Stimulated activated CD8-positive, alpha-beta memory T cell treated with anti-CD3 and anti-CD28 coated beads, Interleukin-12 subunit alpha, Interleukin-12 subunit beta, amount 100 ng/mL, for 1 hour (primary cell): ENCODE measurements around the gene RNASEH1.
"Not testable (repeated sequence)": the region's sequence is repeated elsewhere in the genome, so short reads cannot be mapped to it uniquely, and the experiment has no call there.

ENCODE experiments used
- DNase-seq: peaks from one replicate; pipeline ENCODE4 v3.0.0-alpha.2; 2020; ENCODE audit warnings: low read depth

RNASEH1 gene

GRCh38 chr2:3518496-3519254 lies 39.5 kb downstream of the RNASEH1 start:
- DNase-seq: peak; percentile 98

GRCh38 chr2:3517948-3518495 lies 40.1 kb downstream of the RNASEH1 start:
- DNase-seq: no peak

GRCh38 chr2:3516831-3517230 lies 41.3 kb downstream of the RNASEH1 start:
- no peak for DNase-seq

- DNase-seq: not testable (repeated sequence)
Measured at GRCh38 chr2:3515438-3515837, 42.7 kb downstream of the RNASEH1 start.

- DNase-seq: no peak
Measured at GRCh38 chr2:3513026-3513810, 44.9 kb downstream of the RNASEH1 start.

GRCh38 chr2:3512086-3512485 lies 46.0 kb downstream of the RNASEH1 start:
- no peak for DNase-seq

- no peak for DNase-seq
Measured at GRCh38 chr2:3505771-3506170, 52.4 kb downstream of the RNASEH1 start.

- no peak for DNase-seq
Measured at GRCh38 chr2:3504741-3505140, 53.4 kb downstream of the RNASEH1 start.

GRCh38 chr2:3503483-3503882 lies 54.6 kb downstream of the RNASEH1 start:
- DNase-seq: no peak

- DNase-seq: no peak
Measured at GRCh38 chr2:3503046-3503445, 55.1 kb downstream of the RNASEH1 start.

GRCh38 chr2:3500326-3500899 lies 57.7 kb downstream of the RNASEH1 start:
- DNase-seq: no peak

- DNase-seq: no peak
Measured at GRCh38 chr2:3498783-3499394, 59.2 kb downstream of the RNASEH1 start.

- DNase-seq: not testable (repeated sequence)
Measured at GRCh38 chr2:3496708-3497080, 61.4 kb downstream of the RNASEH1 start.
